ENCODE measurements around the gene ALS2CL.
A peak's percentile ranks its signal among the peaks of the same experiment; 100 is the strongest.
"Not testable (repeated sequence)": the region's sequence is repeated elsewhere in the genome, so short reads cannot be mapped to it uniquely, and the experiment has no call there.

Gene ALS2CL

GRCh38 chr3:46693038-46693891 is at the start of gene ALS2CL:
ALS2CL (minus strand) TSS chr3:46693679; CDS start chr3:46689440, 4,239 bp downstream.
- no peak for DNase-seq (ENCODE audit: low read depth)

- no peak for DNase-seq (ENCODE audit: low read depth)
Observed at GRCh38 chr3:46742992-46743585, 49.6 kb upstream of the ALS2CL start.

- not testable (repeated sequence) for DNase-seq (ENCODE audit: low read depth)
Observed at GRCh38 chr3:46739565-46739964, 46.1 kb upstream of the ALS2CL start.

- DNase-seq (ENCODE audit: low read depth) = no peak
Observed at GRCh38 chr3:46737329-46737731, 43.9 kb upstream of the ALS2CL start.

GRCh38 chr3:46736006-46736872 is 42.8 kb upstream of the ALS2CL start:
- no peak for DNase-seq (ENCODE audit: low read depth)

- no peak for DNase-seq (ENCODE audit: low read depth)
Observed at GRCh38 chr3:46734773-46735172, 41.3 kb upstream of the ALS2CL start.

- peak; percentile 7 for DNase-seq (ENCODE audit: low read depth)
Observed at GRCh38 chr3:46733026-46733800, 39.7 kb upstream of the ALS2CL start.

- no peak for DNase-seq (ENCODE audit: low read depth)
Observed at GRCh38 chr3:46731795-46732194, 38.3 kb upstream of the ALS2CL start.

GRCh38 chr3:46730819-46731218 is 37.3 kb upstream of the ALS2CL start:
- DNase-seq (ENCODE audit: low read depth) = no peak

- no peak for DNase-seq (ENCODE audit: low read depth)
Observed at GRCh38 chr3:46729038-46729437, 35.6 kb upstream of the ALS2CL start.

GRCh38 chr3:46725621-46726314 is 32.3 kb upstream of the ALS2CL start:
- peak; percentile 66 for DNase-seq (ENCODE audit: low read depth)

- DNase-seq (ENCODE audit: low read depth) = no peak
Observed at GRCh38 chr3:46724424-46724823, 30.9 kb upstream of the ALS2CL start.

GRCh38 chr3:46722443-46722842 is 29.0 kb upstream of the ALS2CL start:
- DNase-seq (ENCODE audit: low read depth) = no peak

- DNase-seq (ENCODE audit: low read depth) = no peak
Observed at GRCh38 chr3:46721009-46721408, 27.5 kb upstream of the ALS2CL start.

GRCh38 chr3:46719735-46720271 is 26.3 kb upstream of the ALS2CL start:
- DNase-seq (ENCODE audit: low read depth) = no peak

GRCh38 chr3:46719044-46719565 is 25.6 kb upstream of the ALS2CL start:
- no peak for DNase-seq (ENCODE audit: low read depth)

GRCh38 chr3:46717447-46718231 is 24.2 kb upstream of the ALS2CL start, which contains the start of gene PRSS50:
PRSS50 (minus strand) TSS chr3:46717869; CDS start chr3:46717824, 45 bp downstream.
- no peak for DNase-seq (ENCODE audit: low read depth)

- DNase-seq (ENCODE audit: low read depth) = no peak
Observed at GRCh38 chr3:46716461-46717441, 23.3 kb upstream of the ALS2CL start.
